SK-N-MC (cell line): Measurements from ENCODE around the gene CNTFR.

Experiments
- EZH2 ChIP-seq: fragments of 200-600 bp; sonication (generic); IDR thresholded peaks from one replicate; pipeline ENCODE4 v1.6.1; 2017; ENCODE audit warnings: antibody characterized with exemption
- FOXP2 ChIP-seq: optimal IDR thresholded peaks from 2 replicates; pipeline ENCODE3; 2011; ENCODE audit warnings: mild to moderate bottlenecking, moderate library complexity; ENCODE audit not compliant: insufficient read depth; ENCODE audit errors: extremely low read length, control extremely low read depth
- POLR2AphosphoS5 ChIP-seq: IDR thresholded peaks from 2 replicates; pipeline ENCODE4 v1.6.1; 2012; ENCODE audit warnings: mild to moderate bottlenecking, low read depth, low read length, borderline replicate concordance

DNA sequence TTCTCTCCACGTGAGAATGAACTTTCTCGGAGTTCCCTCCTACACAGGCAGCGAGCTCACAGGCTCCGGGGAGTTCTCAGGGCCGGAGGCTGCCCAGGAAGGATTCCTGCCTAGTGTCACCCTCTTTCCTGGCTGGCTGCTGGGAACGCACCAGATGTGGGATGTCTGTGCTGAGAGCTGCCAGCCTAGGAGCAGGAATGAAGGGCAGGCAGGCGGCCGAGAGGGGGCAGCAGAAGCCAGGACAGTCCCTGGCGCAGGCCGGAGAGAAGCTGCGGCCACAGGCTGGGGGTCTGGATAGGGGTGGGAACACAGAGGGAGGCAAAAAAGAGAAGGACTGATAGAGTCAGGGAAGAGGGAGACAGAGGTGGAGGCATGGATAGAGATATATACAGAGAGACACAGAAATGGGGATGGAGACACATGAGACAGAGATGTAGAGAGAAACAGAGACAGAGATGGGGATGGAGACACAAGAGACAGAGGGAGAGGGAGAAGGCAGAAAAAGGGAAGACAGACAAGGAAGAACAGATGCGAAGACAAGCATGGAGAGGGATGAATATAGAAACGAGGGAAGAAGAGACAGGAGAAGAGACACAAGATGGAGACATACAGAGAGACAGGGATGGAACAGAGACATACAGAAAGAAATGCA, 41.4 kb downstream of the CNTFR start:
- TF ChIP-seq EZH2 = no peak
- no peak for TF ChIP-seq POLR2AphosphoS5
- no peak for TF ChIP-seq FOXP2
